KBM-7 (cell line): ENCODE results near the gene PRKAR1B.

ENCODE experiments used
- DNase-seq: peaks from one replicate; pipeline ENCODE4 v3.0.0-alpha.2; 2015
- in situ Hi-C: fragments of 300-500 bp; cut with MboI; formaldehyde crosslinking; loops from 2 replicates; pipeline ENCODE4 v1.14.3; 2020; ENCODE audit warnings: low sequenced_read_pairs, low pct_unique_long_range_greater_than_20kb, mixed read lengths

Gene PRKAR1B

DNA sequence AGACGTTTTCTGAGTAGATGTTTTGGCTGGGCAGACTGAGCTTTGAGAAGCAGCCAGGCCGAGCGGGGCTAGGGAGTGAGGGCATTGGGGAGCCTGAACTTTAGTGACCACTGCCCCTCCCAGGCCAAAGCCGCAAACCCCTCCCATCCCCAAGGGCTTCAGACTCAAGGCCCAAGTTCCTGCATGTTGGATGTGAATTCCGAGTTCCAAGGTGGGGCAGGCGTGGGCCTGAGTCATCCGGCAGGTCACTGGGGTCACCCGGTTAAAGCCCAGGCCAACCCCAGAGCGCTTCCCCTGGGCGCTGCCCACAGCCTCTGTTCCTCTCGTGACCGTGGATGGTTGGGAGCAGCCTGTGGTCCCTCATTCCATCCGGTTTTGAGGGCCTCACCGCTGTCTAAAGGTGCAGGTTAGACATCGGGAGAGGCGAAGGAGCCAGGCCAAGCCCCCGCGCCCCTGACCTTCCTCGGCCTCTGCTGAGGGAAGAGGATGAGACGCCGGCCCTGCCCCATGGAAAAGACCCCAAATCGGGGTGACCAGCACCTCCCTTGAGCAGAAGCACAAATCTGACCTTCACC is 200.5 kb downstream of the PRKAR1B start:
- in situ Hi-C loops, result no loop called here
- no peak for DNase-seq

DNA sequence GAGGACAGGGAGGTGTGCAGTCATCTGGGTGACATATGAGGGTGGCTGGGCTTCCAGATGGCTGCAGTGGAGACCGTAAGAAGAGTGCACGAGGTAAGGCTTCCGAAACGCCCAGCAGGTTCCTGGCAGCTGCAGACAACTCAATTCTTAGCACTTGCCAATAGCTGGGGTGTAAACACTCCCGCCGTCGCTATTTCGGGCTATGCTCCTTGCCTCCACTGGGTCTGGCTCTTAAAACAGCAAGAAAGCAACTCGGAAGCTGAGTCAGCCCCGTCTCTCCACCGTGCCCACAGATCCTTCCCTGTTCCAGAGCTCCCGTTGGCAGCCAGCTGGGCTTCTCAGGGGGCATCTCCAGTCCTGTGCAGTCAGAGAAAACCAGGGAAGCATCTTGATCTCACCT is 201.3 kb downstream of the PRKAR1B start:
- in situ Hi-C loops, result no loop called here
- no peak for DNase-seq

DNA sequence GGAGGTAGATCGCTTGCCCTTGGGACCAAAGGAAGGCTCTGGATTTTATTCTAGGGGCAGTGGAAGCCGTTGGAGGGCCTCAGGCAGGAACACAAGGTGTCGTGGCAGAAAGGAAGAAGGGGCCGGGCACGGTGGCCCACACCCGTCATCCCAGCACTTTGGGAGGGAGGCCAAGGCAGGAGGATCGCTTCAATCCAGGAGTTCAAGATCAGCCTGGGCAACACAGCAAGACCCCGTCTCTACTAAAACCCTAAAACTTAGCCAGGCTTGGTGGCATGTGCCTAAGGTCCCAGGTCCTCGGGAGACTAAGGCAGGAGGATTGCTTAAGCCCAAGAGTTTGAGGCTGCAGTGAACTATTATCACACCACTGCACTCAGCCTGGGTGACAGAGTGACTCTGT is 202.3 kb downstream of the PRKAR1B start:
- in situ Hi-C loops, result no loop called here
- DNase-seq, result no peak

DNA sequence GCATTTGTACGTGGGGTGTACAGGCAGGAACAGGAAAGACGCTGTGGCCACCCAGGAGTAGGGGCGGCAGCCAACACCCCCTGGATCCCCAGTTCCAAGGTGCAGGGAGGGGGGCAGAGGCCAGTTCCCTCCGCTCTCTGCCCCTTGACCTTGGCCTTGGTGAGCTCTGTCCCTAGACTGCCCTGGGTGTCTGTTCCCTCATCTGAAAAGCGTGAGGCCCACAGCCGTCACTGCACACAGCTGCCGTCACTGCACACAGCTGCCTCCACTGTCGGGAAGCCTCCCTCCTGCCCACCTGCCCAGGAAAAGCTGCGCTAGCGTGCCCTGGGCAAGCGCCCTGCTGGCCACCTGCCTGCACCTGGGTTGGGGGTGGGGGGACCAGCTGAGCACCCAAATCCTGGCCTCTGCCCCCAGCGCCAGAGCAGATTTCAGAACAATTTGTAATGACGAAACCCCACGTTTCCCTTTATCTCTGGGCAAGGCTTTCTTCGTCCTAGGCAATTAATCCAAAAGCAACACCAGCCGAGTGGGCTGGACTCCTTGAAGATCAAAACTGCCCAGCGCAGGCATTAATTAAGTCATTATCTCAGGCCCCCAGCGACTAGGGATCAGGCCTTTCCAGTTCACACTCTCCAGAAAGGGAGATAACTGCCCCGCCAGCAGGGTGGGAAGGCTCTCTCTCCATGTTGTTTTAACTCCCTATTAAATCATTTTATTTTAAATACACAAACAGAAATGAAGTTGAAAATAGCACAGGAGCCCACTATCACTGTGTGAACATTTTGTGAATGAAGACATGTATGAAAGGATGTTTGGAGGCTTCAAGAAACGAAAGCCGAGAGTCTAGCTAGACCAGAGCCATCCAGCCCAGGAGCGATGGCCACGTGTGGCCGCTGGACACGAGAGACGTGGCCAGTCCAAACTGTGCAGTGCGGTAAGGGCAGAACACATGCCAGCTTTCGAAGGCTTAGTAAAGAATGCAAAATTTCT is 203.4 kb downstream of the PRKAR1B start:
- DNase-seq, result no peak
- in situ Hi-C loops, result no loop called here

DNA sequence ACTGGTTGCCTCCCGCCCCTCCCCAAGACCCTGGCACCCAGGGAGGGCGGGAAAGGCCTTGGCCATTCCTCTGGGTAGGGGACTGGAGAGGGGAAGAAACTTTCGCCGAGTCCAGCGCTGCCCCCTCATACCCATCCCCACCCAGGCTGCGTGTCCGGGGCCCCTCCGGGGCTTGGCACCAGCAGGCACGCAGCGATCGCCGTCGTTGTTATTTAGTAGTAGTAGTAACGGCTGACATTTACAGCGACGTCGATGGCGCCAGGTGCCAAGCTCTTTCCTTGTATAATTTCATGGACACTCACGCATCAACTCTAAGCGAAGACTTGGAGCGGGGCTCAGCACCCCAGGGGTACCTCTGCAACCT is 204.1 kb downstream of the PRKAR1B start:
- in situ Hi-C loops, result no loop called here
- DNase-seq, result no peak

DNA sequence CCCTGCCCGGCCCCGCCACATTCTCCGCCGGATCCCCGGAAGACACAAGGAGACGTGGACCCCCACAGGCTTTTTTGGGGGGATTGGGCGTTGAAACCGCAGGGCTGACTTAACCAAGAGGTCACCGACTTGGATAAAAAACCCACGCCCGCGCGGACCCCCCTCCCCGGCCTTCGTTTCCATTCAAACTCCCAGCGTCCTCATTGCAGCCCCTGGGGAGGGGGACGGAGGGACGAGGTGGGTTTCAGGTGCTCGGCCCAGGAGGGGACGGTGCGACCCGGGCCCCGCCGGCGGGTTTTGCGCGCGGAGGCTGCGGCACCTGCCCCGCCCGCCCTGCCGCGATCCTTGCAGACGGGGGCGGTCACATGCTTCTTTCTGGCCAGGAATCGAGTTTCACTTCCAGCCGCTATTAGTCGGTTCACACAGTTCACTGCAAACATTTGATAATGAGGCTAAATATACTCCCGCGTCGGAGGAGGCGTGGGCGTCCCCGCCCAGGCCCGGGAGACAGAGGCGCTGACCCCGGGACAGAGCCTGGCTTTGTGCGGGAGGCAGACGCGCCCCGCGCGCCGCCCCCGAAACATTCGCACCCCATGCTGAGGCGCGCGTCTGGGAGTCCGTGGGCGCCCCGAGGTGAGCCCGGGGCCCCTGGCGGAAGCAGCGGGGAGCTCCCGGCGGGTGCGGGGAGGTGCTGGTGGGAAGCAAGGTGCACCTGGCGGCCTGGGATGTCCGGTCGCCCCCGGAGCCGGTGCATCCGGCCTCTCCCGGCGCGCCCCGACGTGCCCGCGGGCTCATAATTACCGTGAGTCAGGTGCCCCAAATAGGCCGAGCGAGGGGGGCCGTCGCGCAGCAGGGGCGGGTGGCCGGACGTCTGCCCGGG is 204.8 kb downstream of the PRKAR1B start:
- in situ Hi-C loops, result no loop called here
- DNase-seq, result peak; percentile 41

DNA sequence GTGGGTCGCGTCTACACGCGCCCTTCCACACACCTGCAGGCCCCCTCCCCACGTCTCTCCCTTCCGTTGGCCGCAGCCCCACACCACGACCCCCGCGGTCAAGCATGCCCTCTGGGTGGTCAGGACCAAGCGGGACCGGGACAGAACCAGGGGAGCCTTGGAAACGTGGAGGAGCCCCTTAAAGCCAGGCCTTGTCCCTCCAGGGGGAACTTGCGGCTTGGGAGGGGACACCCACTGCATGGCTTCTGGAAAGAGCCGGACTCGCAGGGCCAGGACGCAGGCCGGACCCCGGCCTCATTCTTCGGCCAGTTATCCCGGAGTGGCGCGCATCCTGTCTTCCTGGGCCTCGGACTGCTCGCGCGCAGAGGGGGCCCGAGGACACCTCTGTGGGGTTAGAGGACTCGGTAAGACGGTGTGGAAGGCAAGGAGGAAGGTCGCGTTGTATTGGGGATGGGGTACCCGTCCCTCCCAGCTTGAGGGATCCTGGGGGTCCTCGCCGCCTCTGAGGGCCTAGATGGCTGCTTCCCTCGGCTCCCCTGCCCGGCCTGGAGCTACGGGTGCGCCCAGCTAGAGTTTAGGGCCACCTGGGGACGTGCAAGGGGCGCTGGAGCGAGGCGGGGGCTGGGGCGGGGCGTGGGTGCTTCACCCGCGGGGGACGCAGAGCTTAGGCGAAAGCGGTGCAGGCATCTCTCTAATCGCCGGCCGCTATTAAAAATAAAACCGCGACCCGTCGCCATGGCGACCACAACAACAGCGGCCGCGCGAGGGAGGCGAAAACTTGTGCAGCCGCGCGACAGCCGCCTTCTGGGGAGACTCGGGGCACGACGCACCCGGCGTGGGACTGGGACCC is 205.6 kb downstream of the PRKAR1B start:
- in situ Hi-C loops, result no loop called here
- peak; percentile 42 for DNase-seq

DNA sequence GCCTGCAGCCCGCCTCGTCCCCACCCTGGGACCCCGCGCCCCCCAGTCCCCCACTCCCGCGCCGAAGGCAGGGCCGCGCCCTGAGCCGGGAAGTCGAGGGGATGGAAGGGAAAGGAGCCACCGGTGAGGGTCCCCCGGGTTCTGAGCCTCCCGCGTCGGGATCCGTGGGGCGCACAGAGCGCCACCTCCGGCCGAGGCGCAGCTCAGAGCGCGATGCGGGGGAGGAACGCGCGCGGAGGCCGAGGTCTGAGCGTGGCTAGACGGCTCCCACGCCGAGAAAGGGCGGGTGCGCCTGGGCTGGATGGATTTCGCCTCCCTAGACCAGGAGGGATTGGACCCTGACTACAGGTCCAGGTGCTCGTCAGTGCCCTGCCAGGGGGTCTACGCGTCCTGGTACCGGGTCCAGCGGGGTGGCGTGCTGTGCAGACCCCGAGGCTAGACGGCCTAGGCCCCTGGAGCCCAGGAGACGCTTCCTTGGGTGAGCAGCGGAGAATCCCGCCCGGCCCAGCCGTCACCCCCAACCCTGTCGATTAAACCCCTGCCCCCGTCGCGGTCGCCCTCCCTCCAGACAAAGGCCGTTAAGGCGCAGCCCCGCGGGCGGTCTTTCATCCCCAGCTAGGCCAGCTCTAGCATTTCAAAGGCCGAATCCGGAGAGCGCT is 206.4 kb downstream of the PRKAR1B start:
- in situ Hi-C loops, result no loop called here
- DNase-seq, result no peak

DNA sequence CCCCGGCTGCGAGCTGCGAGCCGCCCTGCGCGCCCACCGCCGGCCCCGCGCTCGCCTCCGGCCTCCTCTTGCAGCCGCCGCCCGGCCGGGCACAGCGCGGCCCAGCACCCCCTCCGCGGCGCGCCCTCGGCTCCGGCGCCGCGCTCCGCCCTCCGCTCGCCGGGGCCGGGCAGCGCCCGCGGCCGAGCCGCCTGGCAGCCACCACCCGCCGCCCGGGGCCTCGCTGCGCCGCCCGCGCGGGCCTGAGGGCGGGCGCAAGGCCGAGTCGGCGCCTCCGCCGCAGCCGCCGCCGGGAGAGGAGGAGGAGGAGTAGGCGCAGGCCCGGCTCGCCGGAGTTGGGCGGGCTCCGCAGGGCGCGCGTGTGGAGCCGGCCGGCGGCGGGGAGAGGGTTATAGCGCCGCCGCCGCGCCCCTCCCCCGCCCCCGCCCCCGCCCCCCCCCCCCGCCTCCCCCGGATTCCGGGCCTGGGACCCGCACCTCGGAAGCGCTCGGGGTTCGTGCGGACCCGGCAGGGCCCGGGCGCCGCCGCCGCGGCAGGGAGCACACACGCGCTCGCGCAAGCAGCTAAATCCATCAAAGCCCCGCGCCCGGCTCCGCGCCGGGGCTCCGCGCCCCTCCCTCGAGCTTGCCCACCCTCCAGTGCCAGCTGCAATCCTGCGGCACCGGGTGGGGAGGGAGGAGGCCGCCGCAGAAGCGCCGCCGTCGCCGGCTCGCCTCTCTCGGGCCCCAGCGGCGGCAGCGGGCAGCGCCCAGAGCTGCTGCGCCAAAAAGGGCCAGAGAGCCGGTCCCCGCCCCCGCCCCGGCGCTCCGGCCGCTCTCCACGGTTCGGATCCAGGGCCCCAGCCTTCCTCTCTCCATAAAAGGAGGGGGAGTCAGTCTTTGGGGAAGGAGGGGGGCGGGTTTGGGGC is 207.3 kb downstream of the PRKAR1B start, which contains the start of gene PDGFA:
Gene PDGFA, minus strand, starts transcription at position 363 of the 907 bp plus-strand sequence. CDS start 845 bp downstream, outside the sequence.
- DNase-seq, result peak; percentile 57
- in situ Hi-C loops, result no loop called here

DNA sequence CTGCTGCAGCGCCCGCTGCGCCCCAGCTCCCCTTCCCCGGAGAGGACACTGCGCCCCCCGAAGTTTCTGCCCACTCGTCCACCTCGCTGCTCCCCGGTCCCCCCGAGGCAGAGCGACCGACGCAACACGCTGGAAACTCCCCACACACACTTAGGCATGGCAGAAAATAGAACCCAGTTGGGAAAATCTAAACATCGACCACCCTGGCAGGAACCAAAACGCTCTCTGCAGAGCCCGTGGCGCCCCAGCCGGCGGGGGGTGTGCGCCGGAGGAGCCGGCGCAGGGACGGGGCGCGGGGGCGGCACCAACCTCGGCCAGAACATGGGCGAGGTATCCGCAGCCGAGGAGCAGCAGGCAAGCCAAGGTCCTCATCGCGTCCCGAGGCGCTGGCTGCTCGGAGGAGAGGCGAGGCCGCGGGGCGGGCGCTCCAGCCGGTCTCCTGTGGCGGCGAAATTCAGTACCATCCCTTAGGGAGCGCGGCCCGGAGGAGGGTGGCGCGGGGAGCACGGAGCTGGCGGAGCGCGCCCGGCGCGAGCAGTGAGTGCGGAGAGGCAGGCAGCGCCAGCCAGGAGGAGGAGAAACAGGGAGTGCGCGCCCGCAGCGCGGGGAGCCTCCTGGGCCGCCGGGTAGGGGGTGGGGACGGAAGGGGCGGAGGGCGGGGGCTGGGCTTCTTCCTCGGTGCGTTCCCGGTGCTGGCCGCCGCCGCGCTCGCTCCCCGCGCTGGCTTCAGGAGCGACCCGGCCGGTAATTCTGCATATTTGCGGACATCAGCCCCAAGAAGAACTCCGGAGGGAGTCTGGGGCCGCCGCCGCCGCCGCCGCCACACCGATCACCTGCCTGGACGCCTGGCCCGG is 208.2 kb downstream of the PRKAR1B start:
- DNase-seq, result peak; percentile 71
- in situ Hi-C loops, result no loop called here

DNA sequence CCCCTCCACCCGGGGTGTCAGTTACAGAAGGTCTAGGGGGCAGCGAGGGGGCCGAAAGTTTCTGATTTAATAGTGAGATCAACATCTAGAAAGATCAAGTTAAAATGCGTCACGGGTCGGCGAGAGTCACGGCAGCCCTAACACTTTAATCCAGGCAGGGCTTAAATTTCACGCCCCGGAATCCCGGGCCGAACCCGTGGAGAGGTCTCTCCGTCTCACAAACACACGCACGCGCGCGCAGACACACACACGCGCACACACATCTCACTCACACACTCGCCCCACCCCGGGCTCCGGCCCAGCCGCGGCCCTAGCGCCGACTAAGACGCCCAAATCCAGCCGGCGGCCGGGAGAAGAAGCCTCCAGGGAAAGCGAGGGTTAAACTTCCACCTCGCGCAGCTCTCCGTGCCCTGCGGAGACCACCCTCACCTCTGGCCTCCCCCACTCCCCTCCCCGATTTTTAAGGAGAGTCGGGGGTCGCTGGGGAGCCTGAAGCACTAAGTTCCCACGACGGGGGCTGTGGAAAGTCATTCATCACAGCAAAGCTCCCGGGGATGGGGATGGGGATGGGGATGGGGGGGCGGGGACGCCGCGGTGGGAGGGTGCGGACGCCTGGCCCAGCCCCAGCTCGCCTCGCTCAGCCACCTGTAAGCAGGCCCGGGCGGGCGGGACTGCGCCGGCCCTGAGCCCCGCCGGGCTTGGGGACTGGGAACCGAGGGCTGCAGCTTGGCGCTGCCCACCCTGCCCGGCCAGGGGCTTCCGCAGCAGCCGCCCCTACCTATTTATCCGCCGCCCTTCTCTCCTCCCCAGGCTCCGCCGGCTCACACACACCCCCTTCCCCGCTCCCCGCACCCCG is 209.1 kb downstream of the PRKAR1B start:
- in situ Hi-C loops, result no loop called here
- peak; percentile 42 for DNase-seq

DNA sequence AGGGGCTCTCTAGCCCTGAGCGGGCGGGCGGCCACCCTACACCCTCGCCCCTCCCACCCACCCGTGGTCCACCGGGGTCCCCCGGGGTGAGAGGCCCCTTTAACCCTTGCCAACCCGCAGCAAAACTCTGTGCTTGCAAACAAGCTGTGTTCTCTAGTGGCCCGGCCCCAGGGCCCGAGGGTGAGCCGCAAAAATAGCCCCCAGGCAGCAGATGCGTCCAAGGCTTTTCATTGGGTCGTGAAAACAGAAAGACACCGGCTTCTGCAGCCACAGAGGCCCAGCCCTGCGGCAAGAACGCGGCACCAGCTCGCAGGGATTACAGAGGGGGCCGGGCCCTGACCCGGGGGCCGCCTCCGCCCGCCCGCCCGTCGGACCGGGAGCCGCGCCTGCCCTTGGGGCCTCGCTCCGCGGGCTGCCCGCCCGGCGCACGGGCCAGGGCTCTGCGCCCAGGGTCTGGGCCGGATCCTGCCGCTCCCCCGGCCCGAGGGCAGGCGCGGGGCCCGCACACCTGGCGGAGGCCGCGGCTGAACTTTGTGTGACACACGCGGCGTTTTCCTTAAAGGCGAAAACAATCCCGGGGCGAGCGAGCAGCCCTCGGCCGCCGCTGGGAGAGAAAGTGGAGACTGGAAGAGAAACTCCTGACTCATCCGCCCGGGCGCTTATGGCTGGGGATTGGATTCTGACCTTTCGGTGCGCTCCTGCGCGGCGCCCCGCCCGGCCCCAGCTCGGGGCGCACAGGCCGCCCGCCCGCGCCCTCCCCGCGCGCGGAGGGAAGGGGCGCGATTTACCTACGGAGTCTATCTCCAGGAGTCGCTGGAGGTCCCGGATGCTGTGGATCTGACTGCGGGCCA is 210.2 kb downstream of the PRKAR1B start:
- in situ Hi-C loops, result no loop called here
- DNase-seq, result no peak

DNA sequence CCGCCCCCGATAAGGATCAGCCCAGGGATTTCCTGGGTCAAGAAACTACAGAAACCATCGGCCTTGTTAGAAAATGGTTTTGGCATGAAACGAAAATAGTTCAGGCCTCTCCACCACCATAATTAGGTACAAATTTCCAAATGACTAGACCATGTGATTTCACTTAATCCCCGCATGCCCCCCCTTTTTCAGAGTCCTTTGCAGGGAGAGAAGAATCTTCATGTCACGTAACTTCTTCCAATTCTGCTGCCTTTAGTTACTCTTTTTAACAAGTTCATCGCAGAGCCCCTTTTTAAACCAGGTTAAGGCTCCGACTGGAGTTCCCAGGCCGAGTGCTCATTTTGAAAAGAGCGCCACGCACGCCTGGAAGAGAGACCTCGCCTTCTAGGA is 210.9 kb downstream of the PRKAR1B start:
- DNase-seq, result no peak
- in situ Hi-C loops, result no loop called here

DNA sequence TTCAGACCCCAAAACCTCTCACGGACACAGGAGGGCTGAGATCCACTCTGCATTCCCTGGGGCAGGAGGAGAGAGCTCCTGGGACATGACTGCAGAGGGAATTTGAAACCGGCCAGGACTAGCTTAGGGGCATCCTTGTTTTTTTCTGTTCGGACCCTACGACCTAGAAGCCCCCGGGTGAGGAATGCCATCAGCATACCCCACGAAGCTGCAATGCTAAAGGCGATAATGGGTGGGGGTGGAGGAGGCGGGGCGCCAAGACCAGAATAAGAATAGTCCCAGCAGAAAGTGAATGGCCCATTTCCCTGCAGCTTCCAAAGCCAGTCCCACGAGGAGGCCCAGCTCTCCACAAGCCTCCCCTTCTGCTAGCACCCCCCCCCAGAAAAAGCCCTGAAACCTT is 211.5 kb downstream of the PRKAR1B start:
- DNase-seq, result no peak
- in situ Hi-C loops, result no loop called here
